Measurements from ENCODE around the gene KMO. TPM values are rescaled to one million over a fixed set of nuclear protein-coding genes. Genes with fewer than 3 reads are reported as not detected.

The KMO gene
- total RNA-seq, 1 donor from 2014 or later: not detected

- no peak for DNase-seq (ENCODE audit: low read depth, low spot score)
These were observed 113.0 kb downstream of the KMO start for GRCh38 chr1:241645199-241645598.

Other genes with a start within 250 kb of the KMO start
- 0.21 and 0.40 TPM in 2 replicates for gene RGS7, start 175.2 kb upstream of the KMO start, total RNA-seq
- gene FH, start 12.6 kb upstream of the KMO start, total RNA-seq: 113 and 114 TPM in 2 replicates
- 20.7 and 21.0 TPM in 2 replicates for gene CHML, start 108.0 kb downstream of the KMO start, total RNA-seq
- 18.3 and 25.2 TPM in 2 replicates for gene OPN3, start 108.0 kb downstream of the KMO start, total RNA-seq
- not detected in 2 replicates for gene WDR64, start 119.9 kb downstream of the KMO start, total RNA-seq

All from pulmonary artery endothelial cell (primary cell).